Activated naive CD8-positive, alpha-beta T cell treated with anti-CD3 and anti-CD28 coated beads, Interleukin-2, amount 50 U/mL, for 24 hours (primary cell): Measurements from ENCODE around the gene TPO.

ENCODE experiments used
- ATAC-seq: fragments of 150-1000 bp; cut with Tn5 transposase; one replicate; pipeline ENCODE4 v1.10.0; 2021
- DNase-seq: peaks from one replicate; pipeline ENCODE4 v3.0.0; 2021
- H3K27ac Mint-ChIP-seq: one replicate; pipeline ENCODE4 v1.8.0; 2021; ENCODE audit warnings: mild to moderate bottlenecking, mixed read lengths
- H3K27me3 Mint-ChIP-seq: one replicate; pipeline ENCODE4 v1.8.0; 2021; ENCODE audit warnings: mixed read lengths
- H3K36me3 Mint-ChIP-seq: one replicate; pipeline ENCODE4 v1.8.0; 2021; ENCODE audit warnings: low read depth, mixed read lengths
- H3K4me1 Mint-ChIP-seq: one replicate; pipeline ENCODE4 v1.8.0; 2021; ENCODE audit warnings: mixed read lengths
- H3K4me3 Mint-ChIP-seq: one replicate; pipeline ENCODE4 v1.8.0; 2021; ENCODE audit warnings: mild to moderate bottlenecking, moderate library complexity, mixed read lengths
- H3K9me3 Mint-ChIP-seq: one replicate; pipeline ENCODE4 v1.8.0; 2021; ENCODE audit warnings: mixed read lengths

TPO gene

GRCh38 chr2:1543776-1544477 lies 130.7 kb downstream of the TPO start:
- Mint-ChIP-seq H3K4me3 (no peak overlapping the region), H3K4me1 (peaks cover 5% of the 10 kb centered on the region), H3K27ac (no peak overlapping the region), H3K9me3 (no peaks in the 10 kb centered on the region), H3K27me3 (peaks cover 10% of the 10 kb centered on the region), H3K36me3 (no peaks in the 10 kb centered on the region)
- DNase-seq = no peak
- ATAC-seq = peak; percentile 13

- no peak for ATAC-seq
- DNase-seq = no peak
- Mint-ChIP-seq H3K27ac (no peak overlapping the region), H3K27me3 (peaks cover 10% of the 10 kb centered on the region), H3K9me3 (no peaks in the 10 kb centered on the region), H3K4me3 (no peak overlapping the region), H3K36me3 (no peaks in the 10 kb centered on the region), H3K4me1 (peaks cover 5% of the 10 kb centered on the region)
These were observed 131.3 kb downstream of the TPO start for GRCh38 chr2:1544478-1545069.

GRCh38 chr2:1546023-1546591 lies 132.8 kb downstream of the TPO start:
- no peak overlapping the region for H3K4me3 Mint-ChIP-seq
- peaks cover 7% of the 10 kb centered on the region for H3K4me1 Mint-ChIP-seq
- no peak overlapping the region for H3K27ac Mint-ChIP-seq
- DNase-seq (peak; percentile 42), ATAC-seq (no peak)
- peaks cover 10% of the 10 kb centered on the region for H3K27me3 Mint-ChIP-seq
- no peaks in the 10 kb centered on the region for H3K36me3 Mint-ChIP-seq
- H3K9me3 Mint-ChIP-seq = no peaks in the 10 kb centered on the region

- H3K9me3 Mint-ChIP-seq = no peaks in the 10 kb centered on the region
- no peaks in the 10 kb centered on the region for H3K36me3 Mint-ChIP-seq
- no peak overlapping the region for H3K27ac Mint-ChIP-seq
- ATAC-seq (no peak), DNase-seq (no peak)
- peaks cover 8% of the 10 kb centered on the region for H3K4me1 Mint-ChIP-seq
- H3K4me3 Mint-ChIP-seq = no peak overlapping the region
- peaks cover 10% of the 10 kb centered on the region for H3K27me3 Mint-ChIP-seq
These were observed 133.6 kb downstream of the TPO start for GRCh38 chr2:1546901-1547300.

- Mint-ChIP-seq H3K4me1 (peaks cover 13% of the 10 kb centered on the region), H3K36me3 (no peaks in the 10 kb centered on the region), H3K27me3 (peaks cover 10% of the 10 kb centered on the region), H3K4me3 (no peak overlapping the region), H3K9me3 (no peaks in the 10 kb centered on the region), H3K27ac (no peak overlapping the region)
- DNase-seq (no peak), ATAC-seq (no peak)
These were observed 135.8 kb downstream of the TPO start for GRCh38 chr2:1548910-1549673.

GRCh38 chr2:1550076-1550475 lies 136.8 kb downstream of the TPO start:
- no peak for ATAC-seq
- peaks cover 15% of the 10 kb centered on the region for H3K4me1 Mint-ChIP-seq
- DNase-seq = no peak
- peaks cover 10% of the 10 kb centered on the region for H3K27me3 Mint-ChIP-seq
- H3K9me3 Mint-ChIP-seq = no peaks in the 10 kb centered on the region
- H3K27ac Mint-ChIP-seq = no peak overlapping the region
- no peaks in the 10 kb centered on the region for H3K36me3 Mint-ChIP-seq
- no peak overlapping the region for H3K4me3 Mint-ChIP-seq

- no peaks in the 10 kb centered on the region for H3K36me3 Mint-ChIP-seq
- H3K4me3 Mint-ChIP-seq = no peak overlapping the region
- no peak overlapping the region for H3K27ac Mint-ChIP-seq
- ATAC-seq = peak; percentile 66
- H3K27me3 Mint-ChIP-seq = peaks cover 10% of the 10 kb centered on the region
- peak; percentile 75 for DNase-seq
- peaks cover 15% of the 10 kb centered on the region for H3K4me1 Mint-ChIP-seq
- no peaks in the 10 kb centered on the region for H3K9me3 Mint-ChIP-seq
These were observed 137.5 kb downstream of the TPO start for GRCh38 chr2:1550658-1551316.

GRCh38 chr2:1551905-1552304 lies 138.6 kb downstream of the TPO start:
- no peaks in the 10 kb centered on the region for H3K36me3 Mint-ChIP-seq

GRCh38 chr2:1552611-1553010 lies 139.3 kb downstream of the TPO start:
- no peak for DNase-seq
- peaks cover 9% of the 10 kb centered on the region for H3K4me1 Mint-ChIP-seq
- no peak for ATAC-seq
- H3K4me3 Mint-ChIP-seq = no peak overlapping the region
- no peaks in the 10 kb centered on the region for H3K9me3 Mint-ChIP-seq
- H3K27ac Mint-ChIP-seq = no peak overlapping the region
- peaks cover 2% of the 10 kb centered on the region for H3K27me3 Mint-ChIP-seq
- H3K36me3 Mint-ChIP-seq = no peaks in the 10 kb centered on the region

More at GRCh38 chr2:1551905-1552304, 138.6 kb downstream of the TPO start:
- Mint-ChIP-seq H3K27ac (no peak overlapping the region), H3K27me3 (peaks cover 2% of the 10 kb centered on the region), H3K4me3 (no peak overlapping the region), H3K9me3 (no peaks in the 10 kb centered on the region), H3K4me1 (peaks cover 9% of the 10 kb centered on the region)
- DNase-seq (no peak), ATAC-seq (no peak)

- Mint-ChIP-seq H3K27me3 (no peaks in the 10 kb centered on the region), H3K4me1 (peaks cover 9% of the 10 kb centered on the region), H3K27ac (no peak overlapping the region), H3K4me3 (no peak overlapping the region), H3K9me3 (no peaks in the 10 kb centered on the region), H3K36me3 (no peaks in the 10 kb centered on the region)
- DNase-seq (no peak), ATAC-seq (peak; percentile 40)
These were observed 140.5 kb downstream of the TPO start for GRCh38 chr2:1553671-1554295.

- H3K4me1 Mint-ChIP-seq = peaks cover 7% of the 10 kb centered on the region
- no peaks in the 10 kb centered on the region for H3K36me3 Mint-ChIP-seq
- H3K27me3 Mint-ChIP-seq = no peaks in the 10 kb centered on the region
- H3K9me3 Mint-ChIP-seq = no peaks in the 10 kb centered on the region
- no peak overlapping the region for H3K27ac Mint-ChIP-seq
- ATAC-seq = no peak
- no peak for DNase-seq
- no peak overlapping the region for H3K4me3 Mint-ChIP-seq
These were observed 143.0 kb downstream of the TPO start for GRCh38 chr2:1556286-1556685.

GRCh38 chr2:1556776-1557466 lies 143.7 kb downstream of the TPO start:
- Mint-ChIP-seq H3K4me1 (peaks cover 7% of the 10 kb centered on the region), H3K36me3 (no peaks in the 10 kb centered on the region), H3K9me3 (no peaks in the 10 kb centered on the region), H3K4me3 (no peak overlapping the region), H3K27ac (no peak overlapping the region), H3K27me3 (no peaks in the 10 kb centered on the region)
- DNase-seq (no peak), ATAC-seq (no peak)

- Mint-ChIP-seq H3K27ac (no peak overlapping the region), H3K4me1 (peaks cover 7% of the 10 kb centered on the region), H3K9me3 (no peaks in the 10 kb centered on the region), H3K27me3 (no peaks in the 10 kb centered on the region), H3K36me3 (no peaks in the 10 kb centered on the region), H3K4me3 (no peak overlapping the region)
- no peak for ATAC-seq
- DNase-seq = no peak
These were observed 144.2 kb downstream of the TPO start for GRCh38 chr2:1557467-1557820.
